Lower lobe of right lung (tissue), 2 donors: ENCODE measurements around the gene MAP7D2. TPM values are rescaled to one million over a fixed set of nuclear protein-coding genes. Genes with fewer than 3 reads are reported as not detected.

Source experiments
- ATAC-seq, 2 donors: fragments of 200-7000 bp; cut with Tn5 transposase; one replicate each; pipeline ENCODE4 v1.9.1; 2020 to 2022; ENCODE audit warnings: mild to moderate bottlenecking in 2 of 2, moderate library complexity in 2 of 2
- DNase-seq: peaks from one replicate; pipeline ENCODE4 v3.0.0-alpha.2; 2020
- H3K27ac ChIP-seq: fragments of 200-600 bp; one replicate; pipeline ENCODE4 v1.8.0; 2022
- H3K27me3 ChIP-seq: fragments of 200-600 bp; one replicate; pipeline ENCODE4 v1.8.0; 2022; ENCODE audit warnings: low read depth
- H3K36me3 ChIP-seq: fragments of 200-600 bp; one replicate; pipeline ENCODE4 v1.8.0; 2022; ENCODE audit warnings: mild to moderate bottlenecking
- H3K4me1 ChIP-seq: fragments of 200-600 bp; one replicate; pipeline ENCODE4 v1.8.0; 2022
- H3K4me3 ChIP-seq: fragments of 200-600 bp; one replicate; pipeline ENCODE4 v1.8.0; 2022; ENCODE audit warnings: mild to moderate bottlenecking
- H3K9me3 ChIP-seq: fragments of 200-600 bp; one replicate; pipeline ENCODE4 v1.8.0; 2022
- CTCF ChIP-seq: fragments of 200-600 bp; IDR thresholded peaks from one replicate; pipeline ENCODE4 v1.8.0; 2022; ENCODE audit warnings: antibody characterized with exemption, mild to moderate bottlenecking
- intact Hi-C: fragments of 100-400 bp; cut with DNase I; formaldehyde crosslinking; loops from one replicate; pipeline ENCODE4 v1.11.0; 2022
- total RNA-seq: library from RNA; stranded (reverse); fragmentation: NEBNext Ultra II Directional; extraction: Animal tissue kit (Norgen Biotek cat#: 25700); gene quantifications from one replicate; pipeline ENCODE4 v1.2.1, GENCODE V29; 2021
- donor health status: DM: no; HTN: yes; CAD: no; lungs with severe emphysema.

Gene MAP7D2
- total RNA-seq, 1 donor from 2014 or later = 0.35 TPM

DNA sequence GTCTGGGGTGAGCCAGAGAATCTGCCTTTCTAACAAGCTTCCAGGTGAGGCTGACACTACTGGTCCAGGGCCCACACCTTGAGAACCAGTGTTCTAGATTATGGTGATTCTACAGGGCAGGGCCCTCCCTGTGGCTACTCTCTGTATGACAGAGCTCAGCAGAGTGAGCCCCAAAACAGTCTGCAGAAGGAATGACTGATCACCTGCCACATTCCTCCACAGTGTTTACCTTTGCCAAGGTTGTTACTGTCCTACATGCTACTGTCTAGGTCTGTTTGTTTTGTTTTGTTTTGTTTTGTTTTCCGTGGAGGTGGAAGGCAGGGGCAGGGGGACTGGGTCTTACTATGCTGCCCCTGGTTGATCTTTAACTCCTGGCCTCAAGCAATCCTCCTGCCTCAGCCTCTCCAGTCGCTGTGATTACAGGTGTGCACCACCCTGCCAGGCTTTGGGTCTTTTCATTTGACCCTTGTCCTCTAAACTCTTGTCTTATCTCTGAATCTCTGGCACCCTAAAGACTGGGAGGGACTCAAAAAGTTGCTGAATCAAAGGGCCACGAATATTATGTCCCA, 45.1 kb downstream of the MAP7D2 start:
- intact Hi-C loops = no loop called here
- no peak overlapping the region for H3K27ac ChIP-seq
- no peaks in the 10 kb centered on the region for H3K4me1 ChIP-seq
- no peaks in the 10 kb centered on the region for H3K36me3 ChIP-seq
- no peak for TF ChIP-seq CTCF
- DNase-seq (no peak), ATAC-seq (no peak)
- H3K9me3 ChIP-seq = no peaks in the 10 kb centered on the region
- no peak overlapping the region for H3K4me3 ChIP-seq
- H3K27me3 ChIP-seq = no peaks in the 10 kb centered on the region

DNA sequence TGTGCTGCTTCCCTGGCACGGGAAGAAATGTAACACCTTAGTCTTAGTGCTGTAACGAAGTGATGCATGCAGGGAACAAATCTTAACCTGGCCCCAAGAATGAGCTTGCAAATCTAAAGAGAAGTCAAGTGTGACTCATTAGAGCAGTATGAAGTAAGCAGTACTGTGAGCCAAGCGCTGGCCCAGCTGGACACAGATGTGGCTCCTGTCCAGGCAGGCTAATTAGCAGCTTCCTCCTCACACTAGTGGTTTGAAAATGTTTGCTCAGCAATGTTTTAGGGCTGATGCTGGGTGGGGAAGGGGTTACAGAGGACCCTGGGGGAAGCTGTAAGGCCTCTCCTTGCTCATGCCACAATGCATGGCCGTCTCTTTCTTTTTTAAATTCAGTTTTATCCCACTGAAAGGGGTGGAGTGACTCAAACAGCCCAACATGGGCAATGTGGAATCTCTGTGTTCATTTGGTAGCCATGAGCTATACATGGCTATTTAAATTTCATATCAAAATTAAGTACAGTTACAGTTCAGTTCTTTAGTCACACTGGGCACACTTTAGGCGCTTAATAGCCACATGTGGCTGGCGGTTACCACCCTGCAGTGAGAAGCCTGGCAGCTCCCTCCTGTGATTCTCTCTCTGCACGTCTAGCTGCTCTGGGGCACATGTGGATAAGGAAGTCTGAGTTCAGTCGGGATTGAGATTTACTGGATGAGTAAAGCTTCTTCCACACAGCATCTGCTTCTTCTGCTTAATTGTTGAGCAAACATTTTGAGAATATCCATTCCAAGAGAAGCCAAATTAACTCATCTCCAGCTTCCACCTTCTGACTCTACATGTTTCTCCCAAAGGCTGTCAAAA, 48.8 kb downstream of the MAP7D2 start:
- Histone ChIP-seq H3K27me3 (no peaks in the 10 kb centered on the region), H3K4me3 (no peak overlapping the region), H3K4me1 (no peaks in the 10 kb centered on the region), H3K36me3 (no peaks in the 10 kb centered on the region), H3K27ac (no peak overlapping the region), H3K9me3 (no peaks in the 10 kb centered on the region)
- intact Hi-C loops = no loop called here
- DNase-seq (peak; percentile 71), ATAC-seq (peak; percentile 91 to 95)
- TF ChIP-seq CTCF = no peak

DNA sequence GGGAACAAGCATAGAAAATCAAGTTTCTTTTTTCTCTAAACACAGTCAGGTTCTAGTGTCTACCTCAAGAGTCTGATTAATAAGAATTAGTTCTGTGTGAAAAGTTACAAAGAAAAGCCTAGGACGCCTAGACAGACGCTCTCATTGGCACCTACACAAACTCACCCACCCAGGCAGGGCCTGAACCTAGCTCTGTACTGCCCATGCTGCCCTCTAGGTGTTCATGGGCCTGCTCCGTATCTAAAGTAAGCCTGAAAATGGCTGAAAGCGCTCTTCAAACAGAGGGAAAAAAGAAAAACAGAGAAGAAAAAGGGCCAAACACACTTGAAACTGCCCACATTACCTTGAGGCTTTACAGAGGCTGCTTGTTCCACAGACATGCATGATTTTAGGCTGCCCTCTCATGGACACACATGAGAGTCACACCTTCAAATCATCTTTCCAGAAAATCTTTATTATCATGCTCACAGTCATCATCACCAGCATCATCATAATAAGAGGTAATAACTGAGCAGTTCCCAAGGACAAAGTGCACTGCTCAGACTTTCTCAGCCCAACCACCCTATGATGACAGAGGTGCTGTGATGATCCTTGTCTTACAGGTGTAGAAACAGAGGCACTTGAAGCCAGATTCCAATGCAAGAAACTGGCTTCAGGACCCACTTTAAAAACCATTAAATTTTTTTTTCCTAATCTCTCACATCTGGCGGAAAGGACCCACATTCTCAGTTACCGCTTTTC, 49.6 kb downstream of the MAP7D2 start:
- intact Hi-C loops = no loop called here
- Histone ChIP-seq H3K9me3 (no peaks in the 10 kb centered on the region), H3K4me3 (no peak overlapping the region), H3K27ac (no peak overlapping the region), H3K27me3 (no peaks in the 10 kb centered on the region), H3K4me1 (no peaks in the 10 kb centered on the region), H3K36me3 (no peaks in the 10 kb centered on the region)
- ATAC-seq (peak; percentile 75 to 78), DNase-seq (no peak)
- peak; percentile 29 for TF ChIP-seq CTCF

DNA sequence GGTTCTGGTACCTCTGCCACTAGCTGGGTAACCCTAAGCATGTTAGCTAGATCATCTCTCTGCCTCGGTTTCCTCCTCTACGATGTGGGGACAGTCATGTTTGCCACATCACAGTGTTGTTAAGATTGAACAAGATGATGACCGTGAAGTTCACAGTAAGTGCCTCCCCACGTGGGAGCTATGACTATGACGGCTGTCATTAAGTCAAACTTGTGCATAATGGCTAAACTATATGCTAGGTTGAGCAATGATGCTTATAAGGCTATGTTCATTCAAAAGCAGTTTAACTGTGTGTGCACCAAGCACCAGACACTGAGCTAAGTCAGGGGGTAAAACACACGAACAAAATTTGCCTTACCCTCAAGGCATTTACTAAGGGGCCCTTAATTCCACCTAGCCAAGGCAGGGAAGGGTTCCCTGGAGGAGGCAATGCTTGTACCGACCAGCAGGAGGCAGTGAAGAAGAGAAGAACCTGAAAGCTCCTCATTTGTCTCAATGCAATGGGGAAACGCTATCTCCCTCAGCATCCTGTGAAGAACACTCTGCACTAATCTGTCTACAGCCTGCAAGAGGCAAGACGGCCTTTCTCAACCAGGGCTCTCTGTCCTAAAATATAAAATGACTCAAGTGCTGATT, 52.9 kb downstream of the MAP7D2 start:
- no peaks in the 10 kb centered on the region for H3K36me3 ChIP-seq
- H3K27ac ChIP-seq = no peak overlapping the region
- no peak for ATAC-seq
- intact Hi-C loops = no loop called here
- H3K4me3 ChIP-seq = no peak overlapping the region
- DNase-seq = no peak
- H3K4me1 ChIP-seq = no peaks in the 10 kb centered on the region
- TF ChIP-seq CTCF = no peak
- H3K27me3 ChIP-seq = no peaks in the 10 kb centered on the region
- no peaks in the 10 kb centered on the region for H3K9me3 ChIP-seq

GRCh38 chrX:20063153-20063552, 53.6 kb downstream of the MAP7D2 start:
- Histone ChIP-seq H3K27ac (no peak overlapping the region), H3K4me1 (no peaks in the 10 kb centered on the region), H3K27me3 (no peaks in the 10 kb centered on the region), H3K4me3 (no peak overlapping the region), H3K9me3 (no peaks in the 10 kb centered on the region), H3K36me3 (no peaks in the 10 kb centered on the region)
- DNase-seq = no peak
- no peak for ATAC-seq
- no peak for TF ChIP-seq CTCF
- intact Hi-C loops = no loop called here
